Liver (tissue), 3 donors: ENCODE results near the gene UPK1A.

Experiments used
- CTCF ChIP-seq: fragments of 150-350 bp; IDR thresholded peaks from 2 replicates; pipeline ENCODE4 v1.5.1; 2017; ENCODE audit warnings: improper control_type of control experiment, low read depth, low read length; ENCODE audit not compliant: missing input control
- EGR1 ChIP-seq, 2 donors: IDR thresholded peaks; 2 replicates each; pipeline ENCODE4 v1.6.1; 2016 to 2018; ENCODE audit warnings: antibody characterized with exemption in 2 of 2, low read depth in 2 of 2
- HNF4A ChIP-seq, 2 donors: conservative IDR thresholded peaks; 2 replicates each; pipeline ENCODE4 v1.6.1; 2016; ENCODE audit warnings: antibody characterized with exemption in 2 of 2, mild to moderate bottlenecking in 2 of 2
- SP1 ChIP-seq: IDR thresholded peaks from 2 replicates; pipeline ENCODE4 v1.6.1; 2018; ENCODE audit warnings: antibody characterized with exemption, mild to moderate bottlenecking
- donor health status: healthy.
- donor health status: healthy.

DNA sequence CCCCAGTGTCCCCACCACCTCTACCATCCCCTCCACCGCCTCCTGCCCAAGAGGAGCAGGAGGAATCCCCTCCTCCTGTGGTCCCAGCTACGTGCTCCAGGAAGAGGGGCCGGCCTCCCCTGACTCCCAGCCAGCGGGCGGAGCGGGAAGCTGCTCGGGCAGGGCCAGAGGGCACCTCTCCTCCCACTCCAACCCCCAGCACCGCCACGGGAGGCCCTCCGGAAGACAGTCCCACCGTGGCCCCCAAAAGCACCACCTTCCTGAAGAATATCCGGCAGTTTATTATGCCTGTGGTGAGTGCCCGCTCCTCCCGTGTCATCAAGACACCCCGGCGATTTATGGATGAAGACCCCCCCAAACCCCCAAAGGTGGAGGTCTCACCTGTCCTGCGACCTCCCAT is 54.3 kb downstream of the UPK1A start:
- TF ChIP-seq EGR1 (IDR thresholded peaks at IDR 0.05; ENCODE audit: low read depth in 2 of 2) (no peak), HNF4A (conservative IDR thresholded peaks at IDR 0.05) (no peak), CTCF (no peak), SP1 (no peak)
